Vagina (tissue), 2 donors: ENCODE results near the gene MATR3. TPM values are rescaled to one million over a fixed set of nuclear protein-coding genes. Genes with fewer than 3 reads are reported as not detected.
A peak's percentile ranks its signal among the peaks of the same experiment; 100 is the strongest.

Source experiments
- DNase-seq, 2 donors: peaks; one replicate each; pipeline ENCODE4 v3.0.0-alpha.2; 2017; ENCODE audit errors: extremely low spot score in 2 of 2
- H3K27ac ChIP-seq: fragments of 200-600 bp; sonication (generic); one replicate; pipeline ENCODE4 v1.5.1; 2019
- H3K27me3 ChIP-seq: fragments of 200-600 bp; sonication (generic); one replicate; pipeline ENCODE4 v1.5.1; 2019
- H3K36me3 ChIP-seq, 2 donors: fragments of 200-600 bp; sonication (generic); one replicate each; pipeline ENCODE4 v1.5.1; 2017 to 2019
- H3K4me1 ChIP-seq: fragments of 200-600 bp; sonication (generic); one replicate; pipeline ENCODE4 v1.5.1; 2019
- H3K4me3 ChIP-seq, 2 donors: fragments of 200-600 bp; sonication (generic); 1 replicate in 1 of 2; 2 replicates in 1 of 2; pipeline ENCODE4 v1.5.1; 2016 to 2019
- H3K9me3 ChIP-seq: fragments of 200-600 bp; sonication (generic); one replicate; pipeline ENCODE4 v1.5.1; 2019
- POLR2A ChIP-seq, 2 donors: fragments of 450-650 bp; IDR thresholded peaks; one replicate each; pipeline ENCODE4 v1.6.1; 2017; ENCODE audit warnings: antibody characterized with exemption in 2 of 2, mild to moderate bottlenecking in 2 of 2, moderate library complexity in 2 of 2
- POLR2AphosphoS5 ChIP-seq, 2 donors: sonication (generic); formaldehyde crosslinking; IDR thresholded peaks; one replicate each; pipeline ENCODE4 v1.9.0; 2017; ENCODE audit warnings: antibody characterized with exemption in 2 of 2, mild to moderate bottlenecking in 2 of 2, low read depth in 1 of 2; ENCODE audit not compliant: insufficient read depth in 1 of 2
- intact Hi-C: fragments of 100-400 bp; cut with DNase I; formaldehyde crosslinking; loops from one replicate; pipeline ENCODE4 v1.15.1; 2023
- total RNA-seq: library from RNA; depleted of rRNA; stranded (reverse); fragments of >200 nt; gene quantifications from one replicate; pipeline ENCODE4 v1.2.3, GENCODE V29; 2016
- TF ChIP-seq, protein P1 (sequence below), 3 experiments: fragments of 450-650 bp in 2 of 3; fragments of 200-600 bp in 1 of 3; sonication (generic) in 1 of 3; IDR thresholded peaks; one replicate each; pipeline ENCODE4 v1.5.1; 2017 to 2019; ENCODE audit warnings: antibody characterized with exemption in 3 of 3, mild to moderate bottlenecking in 2 of 3, moderate library complexity in 2 of 3

MATR3 gene
- total RNA-seq, 1 donor from 2014 or later = 126 TPM

DNA sequence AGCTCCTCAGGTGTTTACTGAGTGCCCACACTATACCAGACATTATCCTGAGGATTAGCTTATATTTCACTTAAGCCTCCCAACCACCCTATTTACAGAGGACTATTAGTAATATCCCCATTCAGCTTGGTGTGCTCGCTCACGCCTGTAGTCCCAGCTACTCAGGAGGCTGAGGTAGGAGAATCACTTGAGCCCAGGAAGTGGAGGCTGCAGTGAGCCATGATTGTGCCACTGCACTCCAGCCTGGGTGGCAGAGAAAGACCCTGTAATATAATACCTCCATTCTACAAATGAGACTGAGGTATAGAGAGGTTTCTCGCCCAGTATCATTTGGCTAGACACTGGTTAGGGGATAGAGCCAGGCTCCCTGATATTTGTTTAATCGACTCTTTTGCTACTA lies 18.0 kb upstream of the MATR3 start:
- Histone ChIP-seq H3K27ac (no peak overlapping the region), H3K4me3 (no peak overlapping the region), H3K9me3 (no peaks in the 10 kb centered on the region), H3K36me3 (peaks cover 0 to 17% of the 10 kb centered on the region in 2 donors), H3K4me1 (peaks cover 47% of the 10 kb centered on the region), H3K27me3 (no peaks in the 10 kb centered on the region)
- no peak for DNase-seq
- TF ChIP-seq POLR2A (IDR thresholded peaks at IDR 0.05) (no peak), POLR2AphosphoS5 (IDR thresholded peaks at IDR 0.05; ENCODE audit: insufficient read depth in 1 of 2, low read depth in 1 of 2) (no peak)
- TF ChIP-seq, protein P1, sequence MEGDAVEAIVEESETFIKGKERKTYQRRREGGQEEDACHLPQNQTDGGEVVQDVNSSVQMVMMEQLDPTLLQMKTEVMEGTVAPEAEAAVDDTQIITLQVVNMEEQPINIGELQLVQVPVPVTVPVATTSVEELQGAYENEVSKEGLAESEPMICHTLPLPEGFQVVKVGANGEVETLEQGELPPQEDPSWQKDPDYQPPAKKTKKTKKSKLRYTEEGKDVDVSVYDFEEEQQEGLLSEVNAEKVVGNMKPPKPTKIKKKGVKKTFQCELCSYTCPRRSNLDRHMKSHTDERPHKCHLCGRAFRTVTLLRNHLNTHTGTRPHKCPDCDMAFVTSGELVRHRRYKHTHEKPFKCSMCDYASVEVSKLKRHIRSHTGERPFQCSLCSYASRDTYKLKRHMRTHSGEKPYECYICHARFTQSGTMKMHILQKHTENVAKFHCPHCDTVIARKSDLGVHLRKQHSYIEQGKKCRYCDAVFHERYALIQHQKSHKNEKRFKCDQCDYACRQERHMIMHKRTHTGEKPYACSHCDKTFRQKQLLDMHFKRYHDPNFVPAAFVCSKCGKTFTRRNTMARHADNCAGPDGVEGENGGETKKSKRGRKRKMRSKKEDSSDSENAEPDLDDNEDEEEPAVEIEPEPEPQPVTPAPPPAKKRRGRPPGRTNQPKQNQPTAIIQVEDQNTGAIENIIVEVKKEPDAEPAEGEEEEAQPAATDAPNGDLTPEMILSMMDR (IDR thresholded peaks at IDR 0.05) = no peak
- intact Hi-C loops = no loop called here

DNA sequence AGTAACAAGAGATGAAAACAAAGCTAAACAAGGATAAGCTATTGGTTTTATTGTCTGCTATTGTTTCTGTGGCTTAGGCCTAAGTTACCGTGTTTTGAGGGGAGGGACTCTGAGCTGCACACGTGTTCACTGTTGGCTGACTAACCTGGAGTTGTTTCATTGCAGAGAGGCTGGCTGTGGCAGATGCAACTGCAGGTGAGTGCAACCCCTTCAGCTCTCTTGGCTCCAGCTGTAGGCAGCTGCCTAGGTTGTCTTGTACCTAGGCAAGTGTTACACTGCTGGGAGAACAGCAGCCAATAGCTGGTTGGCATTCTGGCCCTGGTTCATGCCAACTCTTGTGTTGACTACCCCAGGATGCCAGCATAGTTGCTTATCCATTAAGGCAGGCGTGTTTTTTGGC lies 17.6 kb upstream of the MATR3 start:
- Histone ChIP-seq H3K4me3 (no peak overlapping the region), H3K27ac (no peak overlapping the region), H3K4me1 (peaks cover 47% of the 10 kb centered on the region), H3K36me3 (peaks cover 0 to 17% of the 10 kb centered on the region in 2 donors), H3K27me3 (no peaks in the 10 kb centered on the region), H3K9me3 (no peaks in the 10 kb centered on the region)
- DNase-seq = no peak
- intact Hi-C loops = no loop called here
- TF ChIP-seq, protein P1 (IDR thresholded peaks at IDR 0.05) = no peak
- no peak for TF ChIP-seq POLR2AphosphoS5 (IDR thresholded peaks at IDR 0.05; ENCODE audit: insufficient read depth in 1 of 2, low read depth in 1 of 2)
- TF ChIP-seq POLR2A (IDR thresholded peaks at IDR 0.05) = no peak

DNA sequence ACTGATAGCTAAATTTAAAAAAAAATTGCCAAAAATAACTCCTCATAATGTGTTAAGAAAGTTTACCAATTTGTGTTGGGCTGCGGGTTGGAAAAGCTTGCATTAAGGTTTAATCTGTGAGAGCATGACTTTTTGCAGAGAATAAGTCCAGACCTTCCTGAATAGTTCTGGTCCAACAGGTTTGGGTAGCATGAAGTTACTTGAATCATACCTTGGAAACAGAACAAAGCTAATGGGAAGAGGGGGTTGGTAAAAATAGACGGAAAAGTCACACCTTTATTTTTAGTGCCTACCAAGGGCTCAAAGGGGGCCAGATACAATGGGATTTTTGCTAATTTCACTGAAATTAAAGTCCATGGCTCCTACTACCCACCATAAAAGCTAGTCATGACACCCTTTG lies 17.1 kb upstream of the MATR3 start:
- no peak for TF ChIP-seq POLR2A (IDR thresholded peaks at IDR 0.05)
- TF ChIP-seq POLR2AphosphoS5 (IDR thresholded peaks at IDR 0.05; ENCODE audit: insufficient read depth in 1 of 2, low read depth in 1 of 2) = peak in 1 of 2 donors; percentile 82
- TF ChIP-seq, protein P1 (IDR thresholded peaks at IDR 0.05) = no peak
- H3K4me3 ChIP-seq = no peak overlapping the region

DNA sequence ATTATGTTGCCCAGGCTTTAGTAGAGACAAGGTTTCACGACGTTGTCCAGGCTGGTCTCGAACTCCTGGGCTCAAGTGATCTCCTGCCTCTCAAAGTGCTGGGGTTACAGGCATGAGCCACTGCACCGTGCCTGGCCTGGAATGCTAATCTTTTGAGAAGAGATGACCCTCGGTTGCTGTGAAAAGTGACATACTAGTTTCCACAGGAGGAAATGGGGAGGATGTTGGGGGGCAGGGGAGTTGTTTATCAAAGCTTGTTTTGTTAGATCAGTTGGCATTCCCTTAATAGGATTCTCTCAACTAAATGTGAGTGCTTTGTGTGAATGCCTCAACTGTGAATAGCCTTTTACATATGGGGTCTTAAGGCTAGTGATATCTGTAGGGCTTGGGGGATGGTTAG lies 16.4 kb upstream of the MATR3 start:
- no peak for DNase-seq
- Histone ChIP-seq H3K4me3 (no peak overlapping the region), H3K9me3 (no peaks in the 10 kb centered on the region), H3K27me3 (no peaks in the 10 kb centered on the region), H3K4me1 (peaks cover 56% of the 10 kb centered on the region), H3K27ac (peak overlapping the region; percentile 6), H3K36me3 (peaks cover 0 to 18% of the 10 kb centered on the region in 2 donors)
- intact Hi-C loops = no loop called here
- TF ChIP-seq POLR2AphosphoS5 (IDR thresholded peaks at IDR 0.05; ENCODE audit: insufficient read depth in 1 of 2, low read depth in 1 of 2) (no peak), POLR2A (IDR thresholded peaks at IDR 0.05) (no peak)
- TF ChIP-seq, protein P1 (IDR thresholded peaks at IDR 0.05) = no peak

More for the DNA sequence above, 17.1 kb upstream of the MATR3 start:
- intact Hi-C loops = no loop called here
- peaks cover 49% of the 10 kb centered on the region for H3K4me1 ChIP-seq
- H3K9me3 ChIP-seq = no peaks in the 10 kb centered on the region
- peaks cover 0 to 17% of the 10 kb centered on the region in 2 donors for H3K36me3 ChIP-seq
- peak overlapping the region; percentile 6 for H3K27ac ChIP-seq
- no peaks in the 10 kb centered on the region for H3K27me3 ChIP-seq
- DNase-seq = no peak

DNA sequence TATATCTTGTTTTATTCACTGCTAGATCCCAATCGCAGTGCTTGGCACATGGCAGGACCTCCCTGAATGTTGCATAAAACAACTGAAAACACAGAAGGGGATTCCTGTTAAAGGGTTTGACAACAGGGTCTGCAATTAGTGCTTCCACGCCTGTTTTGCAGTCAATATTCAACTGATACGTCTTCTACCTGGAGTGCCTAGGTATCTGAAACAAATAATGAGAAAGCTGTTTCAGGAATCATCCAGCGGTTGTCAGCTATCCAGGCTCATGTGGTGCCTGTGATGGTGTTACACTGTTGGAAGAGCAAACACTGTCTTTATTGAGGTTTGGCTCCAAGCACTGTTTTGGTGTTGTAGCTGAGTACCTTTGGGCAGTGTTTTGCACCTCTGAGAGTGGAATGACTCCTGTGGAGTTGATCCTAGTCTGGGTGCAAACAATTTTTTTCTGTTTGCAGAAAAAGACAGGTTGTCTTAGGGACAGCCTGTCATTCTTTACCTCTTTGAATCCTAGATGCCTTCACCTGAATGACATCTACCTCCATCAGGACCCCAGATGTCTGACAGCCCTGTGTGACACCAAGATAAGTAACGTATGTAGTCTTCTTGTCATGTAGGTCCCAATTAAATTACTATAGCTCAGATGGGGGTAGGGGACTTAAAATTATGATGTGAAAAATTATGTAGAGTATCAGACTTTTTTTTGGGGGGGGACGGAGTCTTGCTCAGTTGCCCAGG lies 14.8 kb upstream of the MATR3 start:
- DNase-seq = no peak
- no peak overlapping the region for H3K27ac ChIP-seq
- TF ChIP-seq POLR2A (IDR thresholded peaks at IDR 0.05) = no peak
- no peak overlapping the region for H3K4me3 ChIP-seq
- H3K4me1 ChIP-seq = peaks cover 42% of the 10 kb centered on the region
- intact Hi-C loops = no loop called here
- H3K36me3 ChIP-seq = peaks cover 0 to 30% of the 10 kb centered on the region in 2 donors
- H3K9me3 ChIP-seq = no peaks in the 10 kb centered on the region
- no peaks in the 10 kb centered on the region for H3K27me3 ChIP-seq
